ENCODE results near the gene DET1. TPM values are rescaled to one million over a fixed set of nuclear protein-coding genes. Genes with fewer than 3 reads are reported as not detected.
"Not testable (repeated sequence)": the region's sequence is repeated elsewhere in the genome, so short reads cannot be mapped to it uniquely, and the experiment has no call there.

Gene DET1
- total and polyA plus RNA-seq, 4 experiments from 2014 or later: 1.1 to 11.7 (median 7.5) TPM

DNA sequence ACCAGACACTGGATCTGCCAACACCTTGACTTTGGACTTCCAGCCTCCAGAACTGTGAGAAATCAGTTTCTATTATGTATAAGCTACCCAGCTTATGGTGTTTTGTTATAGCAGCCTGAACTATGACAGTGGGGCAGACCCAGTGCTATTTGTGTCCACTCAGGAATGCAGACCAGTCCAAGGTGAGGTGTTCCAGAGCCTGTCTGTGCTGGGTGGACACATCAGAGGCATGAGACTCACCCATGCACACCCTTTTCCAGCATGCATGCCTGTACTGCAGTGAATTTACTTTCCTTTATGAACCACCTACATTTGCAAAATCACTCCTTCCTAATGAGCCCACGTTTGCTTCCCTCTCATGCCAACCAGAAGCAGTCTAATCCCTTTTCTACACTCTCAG is 27.6 kb upstream of the DET1 start:
- CTCF ChIA-PET (ENCODE audit: partially characterized antibody): no interaction called here
- H3K4me1 Mint-ChIP-seq: no peaks in the 10 kb centered on the region

DNA sequence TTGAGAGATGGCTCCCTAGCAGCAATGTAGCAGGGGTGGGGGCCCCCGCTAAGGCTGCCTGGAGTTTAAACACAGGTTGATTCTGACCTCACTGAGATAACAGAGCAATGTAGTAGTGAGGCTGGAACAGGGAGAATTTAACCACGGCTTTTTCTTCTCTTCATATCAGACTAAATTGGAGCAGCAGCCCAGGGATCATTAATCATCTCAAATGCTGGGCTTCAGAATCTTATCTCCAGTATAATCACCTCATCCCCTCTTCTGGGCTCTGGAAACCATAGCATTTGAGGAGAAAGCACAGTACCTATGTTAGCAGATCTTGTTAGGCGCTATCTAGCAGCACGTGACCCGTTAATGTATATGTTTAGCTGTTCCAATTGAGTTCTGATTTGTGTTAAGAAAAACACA is 25.4 kb upstream of the DET1 start:
- Histone ChIP-seq H3K27ac (ENCODE audit: low read depth, low read length) (no peak overlapping the region), H3K27me3 (ENCODE audit: insufficient read depth, low read length) (no peaks in the 10 kb centered on the region), H3K4me1 (ENCODE audit: insufficient read depth, low read length) (no peaks in the 10 kb centered on the region), H3K36me3 (ENCODE audit: insufficient read depth, low read length) (no peaks in the 10 kb centered on the region), H3K4me3 (ENCODE audit: low read length in 2 of 2) (no peak overlapping the region), H3K9me3 (ENCODE audit: control insufficient read depth in 1 of 2, low read length in 2 of 2) (no peaks in the 10 kb centered on the region)
- CTCF ChIA-PET (ENCODE audit: partially characterized antibody): no interaction called here
- DNase-seq: no peak
- no peak overlapping the region for H3K4me3 Mint-ChIP-seq
- H3K9me3 Mint-ChIP-seq: peaks cover 0 to 2% (median 0%) of the 10 kb centered on the region in 8 donors
- intact Hi-C loops (cut with micrococcal nuclease): no loop called here
- no peaks in the 10 kb centered on the region for H3K4me1 Mint-ChIP-seq
- POLR2A ChIA-PET (ENCODE audit: partially characterized antibody): no interaction called here
- H3K36me3 Mint-ChIP-seq: no peaks in the 10 kb centered on the region
- H3K27me3 Mint-ChIP-seq: peaks cover 0 to 5% of the 10 kb centered on the region in 2 donors
- no peak overlapping the region for H3K27ac Mint-ChIP-seq

More for the DNA sequence above, 27.6 kb upstream of the DET1 start:
- Mint-ChIP-seq H3K36me3 (no peaks in the 10 kb centered on the region), H3K9me3 (peaks cover 0 to 2% (median 0%) of the 10 kb centered on the region in 8 donors), H3K27ac (no peak overlapping the region), H3K4me3 (no peak overlapping the region), H3K27me3 (peaks cover 0 to 5% of the 10 kb centered on the region in 2 donors)
- no peaks in the 10 kb centered on the region for H3K27me3 ChIP-seq (ENCODE audit: insufficient read depth, low read length)
- H3K9me3 ChIP-seq (ENCODE audit: control insufficient read depth in 1 of 2, low read length in 2 of 2): no peaks in the 10 kb centered on the region
- no peak overlapping the region for H3K4me3 ChIP-seq (ENCODE audit: low read length in 2 of 2)
- no peak for DNase-seq
- POLR2A ChIA-PET (ENCODE audit: partially characterized antibody): no interaction called here
- intact Hi-C loops (cut with micrococcal nuclease): no loop called here
- no peaks in the 10 kb centered on the region for H3K36me3 ChIP-seq (ENCODE audit: insufficient read depth, low read length)
- H3K27ac ChIP-seq (ENCODE audit: low read depth, low read length): no peak overlapping the region
- no peaks in the 10 kb centered on the region for H3K4me1 ChIP-seq (ENCODE audit: insufficient read depth, low read length)

DNA sequence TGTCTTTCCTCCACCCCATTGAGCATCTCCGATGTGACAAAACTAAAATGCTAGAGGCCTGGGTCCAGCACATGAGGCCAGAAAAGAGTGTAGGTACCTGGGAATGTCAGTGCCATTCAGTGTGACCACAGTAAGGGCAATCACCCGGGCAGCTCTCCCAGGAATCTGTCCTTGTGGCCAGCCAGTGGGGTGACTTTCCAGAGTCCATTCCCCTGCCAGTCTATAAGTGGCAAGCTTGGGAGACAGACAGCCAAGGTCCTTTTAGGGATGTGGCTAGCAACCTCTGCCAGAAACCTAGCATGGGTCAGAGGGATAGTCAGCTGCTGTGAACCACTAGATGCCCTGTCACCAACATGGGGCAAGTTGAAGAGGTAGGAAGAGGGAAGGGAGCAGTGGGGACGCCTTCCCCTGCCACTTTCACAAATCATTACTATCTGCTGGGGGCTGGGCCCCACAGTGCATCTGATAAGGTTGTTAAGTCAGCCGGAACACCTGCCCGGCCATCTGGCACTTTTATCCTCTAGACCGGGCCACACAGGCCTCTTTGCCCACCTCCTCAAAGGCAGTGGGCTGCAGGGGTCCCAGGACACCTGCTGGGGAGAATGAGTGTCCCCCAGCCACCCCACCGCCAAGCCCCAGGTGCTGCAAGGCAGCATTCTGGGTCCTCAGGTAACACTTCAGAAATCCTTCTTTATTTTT is 24.8 kb upstream of the DET1 start:
- Mint-ChIP-seq H3K27me3 (peaks cover 0 to 5% of the 10 kb centered on the region in 2 donors), H3K4me1 (no peaks in the 10 kb centered on the region), H3K27ac (peak overlapping the region in 1 of 7 donors; percentile 17), H3K36me3 (no peaks in the 10 kb centered on the region), H3K4me3 (no peak overlapping the region), H3K9me3 (peaks cover 0 to 2% (median 0%) of the 10 kb centered on the region in 8 donors)
- Histone ChIP-seq H3K27ac (ENCODE audit: low read depth, low read length) (no peak overlapping the region), H3K9me3 (ENCODE audit: control insufficient read depth in 1 of 2, low read length in 2 of 2) (no peaks in the 10 kb centered on the region), H3K27me3 (ENCODE audit: insufficient read depth, low read length) (no peaks in the 10 kb centered on the region), H3K4me3 (ENCODE audit: low read length in 2 of 2) (no peak overlapping the region), H3K36me3 (ENCODE audit: insufficient read depth, low read length) (no peaks in the 10 kb centered on the region), H3K4me1 (ENCODE audit: insufficient read depth, low read length) (no peaks in the 10 kb centered on the region)
- intact Hi-C loops (cut with micrococcal nuclease): no loop called here
- CTCF ChIA-PET (ENCODE audit: partially characterized antibody): no interaction called here
- DNase-seq: no peak
- POLR2A ChIA-PET (ENCODE audit: partially characterized antibody): no interaction called here

DNA sequence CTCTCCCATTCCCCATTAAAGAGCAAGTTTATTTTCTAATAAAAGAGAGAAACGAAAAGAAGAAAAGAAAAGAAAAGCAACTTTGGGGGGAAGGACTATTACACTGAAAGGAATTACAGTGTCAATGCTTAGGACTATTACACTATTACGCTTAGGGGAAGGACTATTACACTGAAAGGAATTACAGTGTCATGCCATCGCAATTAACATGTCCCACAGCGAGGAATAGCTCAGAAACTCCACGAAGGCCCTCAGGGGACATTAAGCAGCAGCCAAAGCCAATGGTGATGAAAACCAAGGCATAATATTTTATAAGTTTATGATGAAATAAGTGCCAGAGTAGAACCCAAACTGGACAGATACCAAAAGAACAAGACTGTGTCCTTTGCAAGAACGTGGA is 22.1 kb upstream of the DET1 start:
- POLR2A ChIA-PET (ENCODE audit: partially characterized antibody): no interaction called here

DNA sequence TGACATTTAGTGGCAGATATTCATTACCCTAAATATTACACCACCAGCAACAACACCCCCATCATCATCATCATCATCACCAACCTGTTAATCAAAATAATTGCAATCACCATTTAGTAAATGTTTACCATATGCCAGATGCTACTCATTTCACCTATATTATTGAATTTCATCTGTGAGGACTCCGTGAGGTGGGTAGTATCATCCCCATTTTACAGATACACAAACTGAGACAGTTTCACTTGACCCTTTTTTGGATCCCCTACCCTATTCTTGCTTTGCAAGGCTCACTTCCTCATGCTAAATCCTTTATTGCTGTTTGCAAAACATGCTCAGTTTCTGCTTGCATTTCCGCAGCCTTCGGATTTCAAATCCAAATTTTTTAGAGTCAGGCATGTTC is 18.3 kb upstream of the DET1 start:
- Histone ChIP-seq H3K36me3 (ENCODE audit: insufficient read depth, low read length) (no peaks in the 10 kb centered on the region), H3K4me3 (ENCODE audit: low read length in 2 of 2) (no peak overlapping the region), H3K27ac (ENCODE audit: low read depth, low read length) (no peak overlapping the region), H3K9me3 (ENCODE audit: control insufficient read depth in 1 of 2, low read length in 2 of 2) (no peaks in the 10 kb centered on the region), H3K27me3 (ENCODE audit: insufficient read depth, low read length) (no peaks in the 10 kb centered on the region), H3K4me1 (ENCODE audit: insufficient read depth, low read length) (no peaks in the 10 kb centered on the region)
- Mint-ChIP-seq H3K27ac (no peak overlapping the region), H3K36me3 (peaks cover 0 to 4% of the 10 kb centered on the region in 2 donors), H3K4me1 (no peaks in the 10 kb centered on the region), H3K4me3 (no peak overlapping the region), H3K27me3 (peaks cover 5 to 9% of the 10 kb centered on the region in 2 donors), H3K9me3 (peaks cover 0 to 2% (median 0%) of the 10 kb centered on the region in 8 donors)
- intact Hi-C loops (cut with micrococcal nuclease): no loop called here
- CTCF ChIA-PET (ENCODE audit: partially characterized antibody): no interaction called here
- POLR2A ChIA-PET (ENCODE audit: partially characterized antibody): no interaction called here
- DNase-seq: no peak

More for the DNA sequence above, 22.1 kb upstream of the DET1 start:
- peaks cover 0 to 2% of the 10 kb centered on the region in 2 donors for H3K36me3 Mint-ChIP-seq
- CTCF ChIA-PET (ENCODE audit: partially characterized antibody): no interaction called here
- no peak overlapping the region for H3K27ac Mint-ChIP-seq
- no peak overlapping the region for H3K27ac ChIP-seq (ENCODE audit: low read depth, low read length)
- no peaks in the 10 kb centered on the region for H3K9me3 Mint-ChIP-seq
- H3K9me3 ChIP-seq (ENCODE audit: control insufficient read depth in 1 of 2, low read length in 2 of 2): no peaks in the 10 kb centered on the region
- DNase-seq: no peak
- no peaks in the 10 kb centered on the region for H3K4me1 ChIP-seq (ENCODE audit: insufficient read depth, low read length)
- H3K36me3 ChIP-seq (ENCODE audit: insufficient read depth, low read length): no peaks in the 10 kb centered on the region
- intact Hi-C loops (cut with micrococcal nuclease): no loop called here
- no peak overlapping the region for H3K4me3 ChIP-seq (ENCODE audit: low read length in 2 of 2)
- H3K4me3 Mint-ChIP-seq: no peak overlapping the region
- no peaks in the 10 kb centered on the region for H3K27me3 ChIP-seq (ENCODE audit: insufficient read depth, low read length)
- H3K27me3 Mint-ChIP-seq: peaks cover 0 to 5% of the 10 kb centered on the region in 2 donors
- H3K4me1 Mint-ChIP-seq: no peaks in the 10 kb centered on the region

DNA sequence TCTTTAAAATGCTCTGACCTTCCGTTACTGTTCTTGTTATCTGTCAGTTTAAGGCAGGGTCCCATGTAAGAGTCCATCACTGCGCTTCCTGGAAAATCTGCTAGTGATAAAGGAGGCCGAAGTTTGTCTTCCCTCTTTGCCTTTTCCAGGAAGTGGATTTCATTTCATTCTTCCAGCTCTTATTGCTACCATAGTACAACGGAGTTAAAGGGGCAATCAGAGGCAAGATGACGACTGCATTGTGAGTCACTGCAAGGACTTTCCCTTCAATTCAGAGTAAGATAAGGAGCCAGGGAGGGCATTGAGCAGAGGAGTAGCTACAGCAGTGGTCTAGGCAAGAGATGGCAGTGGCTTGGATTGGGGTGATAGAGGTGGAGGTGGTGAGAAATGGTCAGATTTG is 17.2 kb upstream of the DET1 start:
- ChIA-PET CTCF (ENCODE audit: partially characterized antibody) (no interaction called here), POLR2A (ENCODE audit: partially characterized antibody) (no interaction called here)
- DNase-seq: no peak
- Mint-ChIP-seq H3K36me3 (peaks cover 0 to 4% of the 10 kb centered on the region in 2 donors), H3K9me3 (peaks cover 0 to 5% (median 1%) of the 10 kb centered on the region in 8 donors), H3K27ac (no peak overlapping the region), H3K27me3 (peaks cover 8 to 9% of the 10 kb centered on the region in 2 donors), H3K4me1 (no peaks in the 10 kb centered on the region), H3K4me3 (no peak overlapping the region)
- H3K4me1 ChIP-seq (ENCODE audit: insufficient read depth, low read length): no peaks in the 10 kb centered on the region
- no peaks in the 10 kb centered on the region for H3K27me3 ChIP-seq (ENCODE audit: insufficient read depth, low read length)
- H3K27ac ChIP-seq (ENCODE audit: low read depth, low read length): no peak overlapping the region
- H3K4me3 ChIP-seq (ENCODE audit: low read length in 2 of 2): no peak overlapping the region
- intact Hi-C loops (cut with micrococcal nuclease): no loop called here
- no peaks in the 10 kb centered on the region for H3K9me3 ChIP-seq (ENCODE audit: control insufficient read depth in 1 of 2, low read length in 2 of 2)
- no peaks in the 10 kb centered on the region for H3K36me3 ChIP-seq (ENCODE audit: insufficient read depth, low read length)

DNA sequence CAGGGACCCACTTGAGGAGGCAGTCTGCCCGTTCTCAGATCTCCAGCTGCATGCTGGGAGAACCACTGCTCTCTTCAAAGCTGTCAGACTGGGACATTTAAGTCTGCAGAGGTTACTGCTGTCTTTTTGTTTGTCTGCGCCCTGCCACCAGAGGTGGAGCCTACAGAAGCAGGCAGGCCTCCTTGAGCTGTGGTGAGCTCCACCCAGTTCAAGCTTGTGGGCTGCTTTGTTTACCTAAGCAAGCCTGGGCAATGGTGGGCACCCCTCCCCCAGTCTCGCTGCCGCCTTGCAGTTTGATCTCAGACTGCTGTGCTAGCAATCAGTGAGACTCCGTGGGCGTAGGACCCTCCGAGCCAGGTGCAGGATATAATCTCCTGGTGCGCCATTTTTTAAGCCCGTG is 13.1 kb upstream of the DET1 start:
- POLR2A ChIA-PET (ENCODE audit: partially characterized antibody); H3K36me3 ChIP-seq (ENCODE audit: insufficient read depth, low read length); H3K9me3 ChIP-seq (ENCODE audit: control insufficient read depth in 1 of 2, low read length in 2 of 2); H3K4me1 ChIP-seq (ENCODE audit: insufficient read depth, low read length); H3K4me3 Mint-ChIP-seq; CTCF ChIA-PET (ENCODE audit: partially characterized antibody); H3K4me1 Mint-ChIP-seq; H3K4me3 ChIP-seq (ENCODE audit: low read length in 2 of 2); H3K36me3 Mint-ChIP-seq; H3K27me3 ChIP-seq (ENCODE audit: insufficient read depth, low read length); DNase-seq; H3K27ac ChIP-seq (ENCODE audit: low read depth, low read length); H3K27ac Mint-ChIP-seq; intact Hi-C loops (cut with micrococcal nuclease): not testable (repeated sequence)
- H3K9me3 Mint-ChIP-seq: peaks cover 0 to 16% (median 6%) of the 10 kb centered on the region in 8 donors
- H3K27me3 Mint-ChIP-seq: peaks cover 9 to 14% of the 10 kb centered on the region in 2 donors

Measured in CD4-positive, alpha-beta memory T cell (primary cell).